GM12874 (cell line): ENCODE results near the gene TTC33.

Source experiments
- TF ChIP-seq, protein P1 (sequence below): IDR thresholded peaks from 2 replicates; pipeline ENCODE4 v1.5.1; 2011; ENCODE audit warnings: low read depth, mild to moderate bottlenecking, control low read depth, low read length, moderate library complexity; ENCODE audit not compliant: insufficient read depth

TTC33 gene

DNA sequence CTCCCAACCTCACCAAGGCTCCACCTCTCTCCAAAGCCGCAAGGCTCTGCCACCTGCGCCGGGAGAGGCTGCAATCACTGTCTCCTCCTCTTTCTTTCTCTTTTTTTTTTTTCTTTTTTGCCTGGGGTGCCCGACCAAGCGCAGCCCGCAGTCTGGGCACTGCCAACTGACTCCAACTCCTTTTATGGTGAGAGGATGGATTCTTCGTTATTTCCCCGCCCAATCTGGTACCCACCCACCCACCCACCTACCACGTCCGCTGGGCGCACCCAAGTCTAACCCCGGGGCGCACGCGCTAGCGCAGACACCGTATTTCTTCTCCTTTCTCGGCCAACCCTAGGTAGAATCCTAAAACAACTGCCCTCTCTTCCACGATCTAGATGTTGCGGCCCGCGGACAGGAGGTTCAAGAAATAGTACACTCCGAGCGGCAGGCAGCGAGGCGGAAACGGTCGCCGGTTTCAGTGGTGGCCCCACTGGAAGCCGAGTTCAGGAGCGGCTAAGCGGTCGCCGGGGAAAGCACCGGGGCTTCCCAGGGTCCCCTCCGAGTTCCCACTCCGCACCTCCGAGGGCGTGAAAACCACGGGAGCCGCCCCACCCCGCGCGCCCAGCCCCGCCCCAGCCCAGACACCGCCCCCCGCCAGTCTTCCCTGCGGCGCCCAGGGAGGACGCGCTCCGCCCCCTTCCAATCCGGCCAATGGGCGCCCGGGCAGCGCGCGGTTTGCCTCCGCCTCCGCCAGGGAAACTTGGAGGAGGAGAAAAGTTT lies 76.4 kb downstream of the TTC33 start:
- TF ChIP-seq, protein P1, sequence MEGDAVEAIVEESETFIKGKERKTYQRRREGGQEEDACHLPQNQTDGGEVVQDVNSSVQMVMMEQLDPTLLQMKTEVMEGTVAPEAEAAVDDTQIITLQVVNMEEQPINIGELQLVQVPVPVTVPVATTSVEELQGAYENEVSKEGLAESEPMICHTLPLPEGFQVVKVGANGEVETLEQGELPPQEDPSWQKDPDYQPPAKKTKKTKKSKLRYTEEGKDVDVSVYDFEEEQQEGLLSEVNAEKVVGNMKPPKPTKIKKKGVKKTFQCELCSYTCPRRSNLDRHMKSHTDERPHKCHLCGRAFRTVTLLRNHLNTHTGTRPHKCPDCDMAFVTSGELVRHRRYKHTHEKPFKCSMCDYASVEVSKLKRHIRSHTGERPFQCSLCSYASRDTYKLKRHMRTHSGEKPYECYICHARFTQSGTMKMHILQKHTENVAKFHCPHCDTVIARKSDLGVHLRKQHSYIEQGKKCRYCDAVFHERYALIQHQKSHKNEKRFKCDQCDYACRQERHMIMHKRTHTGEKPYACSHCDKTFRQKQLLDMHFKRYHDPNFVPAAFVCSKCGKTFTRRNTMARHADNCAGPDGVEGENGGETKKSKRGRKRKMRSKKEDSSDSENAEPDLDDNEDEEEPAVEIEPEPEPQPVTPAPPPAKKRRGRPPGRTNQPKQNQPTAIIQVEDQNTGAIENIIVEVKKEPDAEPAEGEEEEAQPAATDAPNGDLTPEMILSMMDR: no peak

- TF ChIP-seq, protein P1: no peak
Observed at GRCh38 chr5:40678460-40679147, 77.2 kb downstream of the TTC33 start.

DNA sequence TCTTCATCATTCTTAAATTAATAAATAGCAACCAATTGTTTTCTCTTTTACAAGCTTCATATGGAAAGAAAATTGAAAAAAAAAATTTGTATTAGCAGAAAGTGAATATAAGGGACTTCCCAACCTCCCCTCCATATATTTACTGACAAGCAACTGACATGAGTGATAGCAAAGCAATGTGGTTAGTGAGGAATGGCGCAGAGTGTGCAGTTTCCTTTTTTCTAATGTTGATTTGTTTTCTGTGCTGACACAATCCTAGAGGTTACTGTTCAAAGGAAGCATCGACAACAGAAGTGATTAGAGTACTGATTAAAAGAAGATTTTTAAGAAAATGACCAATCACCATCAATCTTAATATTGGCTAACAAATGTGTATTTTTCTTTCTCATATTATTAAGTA lies 77.7 kb downstream of the TTC33 start:
- TF ChIP-seq, protein P1: no peak

- TF ChIP-seq, protein P1: no peak
Observed at GRCh38 chr5:40677456-40677855, 78.3 kb downstream of the TTC33 start.

- TF ChIP-seq, protein P1: no peak
Observed at GRCh38 chr5:40676613-40677343, 79.0 kb downstream of the TTC33 start.

DNA sequence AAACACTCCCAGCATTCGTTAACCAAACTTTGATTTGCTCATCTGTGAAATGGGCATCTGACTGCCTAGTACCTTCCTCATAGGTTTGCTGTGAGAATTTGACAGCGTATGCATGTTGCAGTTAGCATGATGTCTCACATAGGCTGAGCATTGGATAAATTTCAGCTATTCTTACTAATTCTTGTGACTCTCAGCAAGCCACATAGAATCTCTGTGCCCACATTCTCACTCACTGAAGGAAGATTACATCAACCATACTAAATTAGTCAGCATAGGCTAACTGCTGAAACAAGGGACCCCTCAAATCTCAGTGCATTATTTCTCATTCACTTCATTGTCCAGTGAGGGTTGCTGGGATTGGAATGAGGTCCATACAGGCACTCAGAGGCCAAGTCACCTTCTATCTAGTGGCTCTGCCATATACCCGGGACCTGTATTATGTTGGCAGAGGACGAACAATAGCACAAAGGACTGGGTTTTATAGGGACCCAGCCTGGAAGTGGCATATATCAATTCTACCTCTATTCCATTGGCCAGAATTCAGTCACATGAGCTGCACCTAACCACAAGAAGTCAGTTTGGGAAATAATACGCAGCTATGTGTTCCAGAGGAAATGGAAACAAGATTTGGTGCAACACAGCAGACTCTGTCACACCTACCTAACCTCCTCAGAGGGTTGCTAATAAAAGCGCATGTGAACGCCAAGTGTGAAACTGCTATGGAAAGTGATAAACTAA lies 80.2 kb downstream of the TTC33 start:
- TF ChIP-seq, protein P1: no peak

- TF ChIP-seq, protein P1: no peak
Observed at GRCh38 chr5:40674661-40675235, 81.0 kb downstream of the TTC33 start.
